GM19035 (cell line): ENCODE results near the gene SCGB1D4.

Source experiments
- ATAC-seq: cut with Tn5 transposase; IDR thresholded peaks from one replicate; pipeline ENCODE4 v1.9.1; 2021; ENCODE audit not compliant: unreplicated experiment

SCGB1D4 gene

DNA sequence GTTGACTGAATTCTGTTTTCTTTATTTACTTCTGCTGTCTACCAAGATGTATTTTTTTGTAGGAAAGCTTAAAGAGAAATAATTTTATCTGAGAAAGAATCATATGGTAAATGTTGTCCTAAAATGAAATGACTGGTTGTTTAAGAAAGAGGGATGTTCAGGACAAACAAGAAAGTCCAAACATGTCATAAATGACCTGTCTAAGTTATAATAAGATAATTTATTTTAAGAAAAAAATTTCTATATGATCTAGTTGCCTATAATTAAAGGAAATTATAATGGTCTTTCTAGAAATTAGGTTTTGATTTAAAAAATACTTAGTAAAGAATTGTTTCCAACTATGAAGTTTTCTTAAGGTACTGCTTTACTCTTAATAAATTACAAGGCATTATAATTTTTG lies 18.4 kb downstream of the SCGB1D4 start:
- no peak for ATAC-seq

DNA sequence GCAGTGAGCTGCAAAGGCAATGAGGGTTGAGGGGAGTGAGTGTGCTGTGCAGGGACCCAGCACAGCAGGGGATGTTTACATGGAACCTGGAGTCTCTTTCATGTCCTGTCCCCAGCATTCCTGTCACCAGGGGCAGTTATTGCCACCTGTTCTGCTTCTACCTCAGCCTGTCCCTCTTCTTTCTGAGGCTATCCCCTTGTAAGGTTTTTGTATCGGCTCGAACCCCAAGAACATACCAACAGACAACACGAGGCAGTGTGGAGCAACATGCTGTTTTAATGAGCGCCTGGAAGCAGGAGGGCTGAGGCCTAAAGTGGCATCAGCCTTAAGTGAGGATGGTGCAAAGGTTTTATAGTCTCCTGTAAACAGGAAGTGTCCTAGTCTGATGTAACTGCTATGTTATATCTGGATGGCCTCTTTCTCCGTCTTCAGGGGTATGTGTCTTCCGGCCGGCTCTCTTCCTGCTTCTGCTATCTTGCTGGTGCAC lies 25.0 kb downstream of the SCGB1D4 start:
- no peak for ATAC-seq

DNA sequence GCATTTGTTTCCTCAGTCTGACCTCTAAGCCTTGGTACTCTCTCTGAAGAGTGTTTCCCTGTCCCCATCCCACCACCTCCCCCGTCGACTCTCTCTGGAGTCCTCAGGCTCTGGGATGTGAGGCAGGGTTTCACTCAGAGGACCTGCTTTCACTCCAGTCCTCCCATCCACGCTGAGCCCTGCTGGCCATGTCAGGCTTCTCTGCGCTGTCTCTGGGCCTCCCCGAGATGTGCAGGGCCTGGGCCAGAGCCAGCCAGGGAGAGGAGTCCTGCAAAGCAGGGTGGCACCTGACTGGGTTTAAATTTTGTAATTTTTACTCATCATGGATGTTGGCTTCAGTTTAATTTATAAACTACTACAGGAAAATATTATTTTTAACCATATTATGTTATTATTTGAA lies 25.6 kb downstream of the SCGB1D4 start:
- no peak for ATAC-seq

DNA sequence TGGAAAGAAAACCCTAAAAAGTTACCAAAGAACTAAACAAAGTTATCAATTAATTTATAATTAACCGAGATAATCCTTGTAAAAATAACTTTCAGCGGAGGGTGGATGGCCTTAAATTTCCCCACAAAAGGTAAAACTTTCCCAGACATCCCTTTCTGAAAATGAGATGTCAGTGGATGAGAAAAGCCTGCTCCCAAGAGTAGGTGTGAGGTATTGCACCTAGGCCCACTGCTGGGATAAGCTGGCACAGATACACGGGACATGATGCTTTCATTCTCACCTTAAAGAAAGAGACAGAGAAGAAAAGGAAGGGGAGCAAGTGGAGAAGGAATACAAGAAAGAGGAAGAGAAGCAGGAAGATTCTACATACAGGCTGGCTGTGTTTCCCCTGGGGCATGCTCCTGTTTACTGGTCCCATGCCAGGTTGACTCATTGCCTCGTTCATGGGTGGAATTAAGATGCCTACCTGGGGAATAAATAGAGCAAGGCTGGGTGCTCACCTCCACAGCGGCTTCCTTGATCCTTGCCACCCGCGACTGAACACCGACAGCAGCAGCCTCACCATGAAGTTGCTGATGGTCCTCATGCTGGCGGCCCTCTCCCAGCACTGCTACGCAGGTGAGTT lies 29.1 kb downstream of the SCGB1D4 start, which contains the start of gene SCGB2A2:
SCGB2A2 (plus strand) TSS at position 505 of the 625 bp plus-strand sequence; CDS start at position 564, 59 bp downstream.
- ATAC-seq: no peak

DNA sequence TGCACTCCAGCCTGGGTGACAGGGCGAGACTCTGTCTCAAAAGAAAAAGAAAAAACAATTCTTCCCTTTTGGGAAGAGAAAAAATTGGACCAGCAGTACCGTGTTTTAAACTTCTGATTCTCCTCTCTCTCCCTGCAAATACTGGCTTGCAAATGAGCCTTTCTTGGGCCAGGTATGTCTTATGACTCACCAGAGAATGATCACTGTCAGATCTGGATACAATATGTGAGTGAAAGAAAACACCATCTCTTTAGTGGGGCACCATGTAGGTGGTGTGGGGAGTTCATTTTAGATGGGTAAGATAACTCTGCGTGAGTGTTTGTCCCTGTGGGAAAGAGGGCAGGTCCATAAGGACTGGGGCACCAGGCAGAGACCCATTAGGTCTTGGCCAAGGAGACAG lies 31.3 kb downstream of the SCGB1D4 start:
- no peak for ATAC-seq

DNA sequence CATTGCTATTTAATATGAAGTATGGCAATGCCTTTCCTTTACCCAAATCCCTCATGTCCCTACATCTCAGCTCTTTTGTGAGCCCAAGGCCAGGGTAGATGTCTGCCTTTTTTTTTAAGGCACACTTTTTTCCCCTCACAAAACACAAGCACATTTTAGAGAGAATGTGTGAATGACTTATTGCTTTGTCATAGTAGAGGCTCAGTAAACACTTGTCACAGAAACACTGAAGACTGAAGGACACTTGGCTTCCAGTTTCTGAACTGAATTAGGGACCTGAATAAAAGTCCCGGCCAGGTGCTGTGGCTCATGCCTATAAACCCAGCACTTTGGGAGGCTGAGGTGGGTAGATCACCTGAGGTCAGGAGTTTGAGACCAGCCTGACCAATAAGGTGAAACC lies 31.8 kb downstream of the SCGB1D4 start:
- no peak for ATAC-seq

DNA sequence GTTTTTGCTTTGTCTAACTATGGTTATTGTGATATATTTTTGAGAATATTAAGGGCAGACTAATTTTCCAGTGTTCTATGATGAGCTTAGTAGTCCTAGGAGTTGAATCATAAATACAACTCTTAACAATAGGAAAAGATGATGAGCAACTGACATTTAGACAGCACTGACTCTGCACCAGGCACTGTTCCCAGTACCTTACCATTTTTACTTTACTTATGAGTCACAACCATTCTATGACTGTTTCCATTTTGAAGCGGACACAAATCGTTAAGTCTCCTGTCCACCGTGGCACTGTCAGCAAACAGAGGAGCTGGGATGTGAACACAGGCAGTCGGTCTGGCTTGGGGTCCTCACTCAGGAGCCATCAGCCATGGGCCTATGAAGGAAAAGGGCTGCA lies 32.3 kb downstream of the SCGB1D4 start:
- ATAC-seq: no peak

DNA sequence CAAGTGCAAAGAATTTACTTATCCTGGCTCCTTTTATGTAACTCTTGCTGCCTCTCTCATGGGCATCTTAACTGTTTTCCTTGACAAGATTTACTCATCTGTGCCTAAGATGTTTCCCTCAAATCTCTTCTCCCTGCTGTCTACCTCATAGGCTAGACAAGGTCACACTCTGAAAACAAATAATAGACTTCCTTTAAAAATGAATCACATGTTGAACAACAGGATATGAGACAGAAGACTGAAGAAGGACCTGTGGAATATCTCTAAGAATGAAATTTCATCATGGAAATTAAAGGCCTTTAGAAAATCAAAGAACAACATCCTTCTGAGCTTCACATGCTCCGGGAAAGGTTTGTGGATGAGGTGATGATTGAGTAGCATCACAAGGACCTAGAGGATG lies 34.9 kb downstream of the SCGB1D4 start:
- ATAC-seq: no peak

DNA sequence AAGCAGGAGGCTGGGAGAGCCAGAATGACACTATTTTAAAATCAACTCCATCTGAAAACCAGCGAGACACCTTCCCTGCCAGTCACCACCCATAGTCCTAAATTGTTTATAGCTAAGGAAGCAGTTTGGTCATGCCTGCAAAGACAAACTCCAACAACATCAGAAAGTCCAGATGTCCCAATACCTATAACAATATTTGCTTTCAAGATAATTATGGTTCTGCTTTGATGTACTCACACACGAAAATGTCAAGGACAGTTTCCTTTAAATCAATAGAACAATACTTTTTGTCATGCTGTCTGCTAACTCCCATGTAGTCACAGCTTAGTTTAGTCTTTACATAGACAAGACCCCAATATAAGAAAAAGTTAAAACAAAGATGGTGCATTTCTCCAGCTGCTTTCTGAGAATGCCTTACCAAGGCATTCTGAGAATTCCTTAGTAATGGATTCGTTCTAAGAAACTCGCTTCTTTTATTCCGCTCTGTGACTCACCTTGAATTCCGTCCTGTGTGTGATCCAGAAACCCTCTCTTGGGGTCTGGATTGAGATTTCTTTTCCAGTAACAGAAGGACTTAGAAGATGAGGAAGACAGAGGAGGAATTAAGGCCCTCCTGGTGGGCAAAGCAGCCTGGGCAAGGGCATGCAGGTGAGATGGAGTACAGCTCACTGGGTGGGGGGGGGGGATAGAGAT lies 38.5 kb downstream of the SCGB1D4 start:
- no peak for ATAC-seq

DNA sequence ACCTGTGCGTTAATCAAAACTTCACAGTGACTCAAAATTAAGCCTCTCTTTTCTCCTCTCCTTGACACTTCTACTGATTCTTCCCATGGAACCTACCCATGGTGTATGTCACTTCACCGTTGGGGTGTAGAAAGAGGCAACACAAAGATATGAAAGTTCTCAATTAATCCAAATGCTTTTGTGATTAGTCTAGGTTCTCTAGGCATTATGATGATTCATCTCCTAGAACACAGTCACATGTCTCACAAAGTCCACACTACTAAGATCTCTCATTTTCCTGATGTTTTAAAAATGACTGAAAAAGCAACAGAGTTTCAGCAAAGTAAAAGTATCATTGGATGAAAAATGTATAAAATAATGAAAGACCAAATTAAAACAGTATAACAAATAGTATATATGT lies 42.6 kb downstream of the SCGB1D4 start:
- no peak for ATAC-seq

DNA sequence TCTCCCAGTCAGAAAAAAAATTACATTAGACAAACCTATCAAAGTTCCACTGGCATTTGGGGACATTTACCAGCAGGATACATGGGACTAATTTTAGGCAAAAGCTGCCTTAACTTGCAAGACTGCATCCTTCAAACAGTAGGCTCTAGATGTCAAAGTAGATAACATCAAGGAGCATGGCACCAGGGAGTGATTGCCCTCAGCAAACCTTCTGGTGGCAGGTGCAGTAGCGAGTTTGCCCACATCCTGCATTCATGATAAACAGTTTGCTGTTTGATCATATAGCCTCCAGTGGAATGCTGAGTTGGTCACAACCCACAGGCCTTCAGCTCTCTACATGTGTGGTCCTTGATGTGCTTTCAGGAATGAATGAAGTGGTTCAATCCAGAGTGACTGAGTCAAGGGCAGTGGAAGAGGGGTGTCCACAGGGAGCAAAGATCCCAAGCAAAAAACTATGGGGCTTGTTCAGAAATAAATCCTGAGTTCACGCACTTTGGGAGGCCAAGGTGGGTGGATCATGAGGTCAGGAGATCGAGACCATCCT lies 44.8 kb downstream of the SCGB1D4 start:
- no peak for ATAC-seq

DNA sequence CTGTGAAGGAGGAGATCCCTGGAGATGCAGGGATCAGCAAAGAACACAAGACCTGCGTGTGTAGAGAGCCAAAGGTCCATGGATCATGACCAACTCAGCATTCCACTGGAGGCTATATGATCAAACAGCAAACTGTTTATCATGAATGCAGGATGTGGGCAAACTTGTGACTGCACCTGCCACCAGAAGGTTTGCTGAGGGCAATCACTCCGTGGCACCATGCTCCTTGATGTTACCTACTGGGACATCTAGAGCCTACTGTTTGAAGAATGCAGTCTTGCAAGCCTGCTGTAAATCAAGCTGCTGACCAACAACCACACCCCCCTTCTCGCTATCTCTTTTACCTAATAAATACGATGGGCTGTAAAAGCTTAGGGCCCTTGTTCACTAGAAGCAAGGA lies 47.2 kb downstream of the SCGB1D4 start:
- ATAC-seq: no peak
